ENCODE results near the gene C8G.
A peak's percentile ranks its signal among the peaks of the same experiment; 100 is the strongest.

The C8G gene

DNA sequence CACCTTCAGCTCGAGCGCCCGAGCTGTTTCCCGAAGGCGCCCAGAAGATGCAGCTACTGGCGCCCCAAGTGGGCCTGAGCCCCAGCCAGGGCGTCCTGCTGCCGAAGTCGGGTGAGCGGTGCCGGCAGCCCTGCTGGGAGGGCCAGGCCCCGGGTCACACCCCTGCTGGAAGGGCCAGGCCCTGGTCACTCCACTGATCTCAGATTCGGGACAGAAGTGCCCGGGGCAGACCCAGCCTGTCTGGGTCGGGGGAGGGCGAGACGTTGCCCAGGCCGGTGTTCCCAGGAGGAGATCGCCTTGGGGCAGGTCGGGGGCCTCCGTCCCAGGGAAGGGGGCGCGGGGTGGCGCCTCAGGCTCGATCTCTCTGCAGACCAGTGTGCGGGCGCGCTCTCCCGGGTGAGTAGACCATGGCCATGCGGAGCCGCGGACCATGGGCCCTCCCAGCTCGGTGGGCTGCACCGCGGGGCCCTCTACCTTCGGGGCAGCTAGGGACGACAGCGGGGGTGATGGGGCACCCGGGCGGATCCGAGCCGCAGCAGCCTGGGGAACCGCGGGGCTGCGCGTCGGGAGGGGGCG is 40.1 kb downstream of the C8G start:
- peak in 1 of 3 donors; percentile 27 for DNase-seq

DNA sequence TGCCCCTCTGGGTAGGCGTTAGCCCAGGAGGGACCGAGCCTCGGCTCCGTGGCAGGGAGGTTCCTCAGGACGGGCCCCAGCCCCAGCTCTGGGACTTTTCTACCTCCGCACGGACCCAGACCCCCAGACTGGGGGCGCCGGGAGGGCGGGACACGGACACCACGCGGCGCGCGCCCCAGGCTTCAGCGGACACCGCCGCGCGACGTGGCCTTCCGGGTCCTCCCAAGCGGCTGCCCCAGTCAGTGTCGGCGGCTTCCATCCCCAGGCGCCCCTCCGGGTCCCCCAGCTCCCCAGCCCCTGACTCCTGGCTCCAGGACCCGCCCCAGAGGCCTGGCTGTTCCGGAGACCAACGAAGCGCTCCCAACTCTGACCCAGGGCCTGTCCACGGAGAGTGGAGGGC is 40.8 kb downstream of the C8G start:
- no peak for DNase-seq

- DNase-seq = no peak
Observed at GRCh38 chr9:136988872-136989271, 43.8 kb downstream of the C8G start.

GRCh38 chr9:136990242-136990911 is 45.3 kb downstream of the C8G start:
- no peak for DNase-seq

GRCh38 chr9:136991993-136992818 is 47.2 kb downstream of the C8G start, which contains the start of gene PAXX:
Gene PAXX, plus strand, starts transcription at chr9:136992422. Its CDS starts 22 bp downstream, at chr9:136992444.
- peak; percentile 93 to 97 (median 96) for DNase-seq

DNA sequence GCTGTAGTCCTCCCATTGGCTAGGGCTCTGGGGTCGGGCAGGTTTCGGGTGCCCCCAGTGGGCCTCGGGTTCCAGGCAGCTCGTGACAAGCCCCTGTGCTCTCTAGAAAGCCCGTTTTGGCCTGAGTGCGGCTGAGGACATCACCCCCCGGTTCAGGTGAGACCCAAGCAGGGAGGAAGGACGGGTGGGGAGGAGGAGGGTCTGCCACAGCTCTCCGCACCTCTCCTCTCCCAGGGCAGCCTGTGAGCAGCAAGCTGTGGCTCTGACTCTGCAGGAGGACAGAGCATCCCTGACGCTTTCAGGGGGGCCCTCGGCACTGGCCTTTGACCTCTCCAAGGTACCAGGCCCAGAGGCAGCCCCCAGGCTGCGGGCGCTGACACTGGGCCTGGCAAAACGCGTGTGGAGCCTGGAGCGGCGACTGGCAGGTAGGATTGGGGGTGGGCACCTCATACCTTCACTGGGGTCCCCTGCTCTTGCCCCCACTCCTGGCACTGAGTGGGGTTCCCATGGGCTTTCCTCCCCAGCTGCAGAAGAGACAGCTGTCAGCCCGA is 47.9 kb downstream of the C8G start:
- no peak for DNase-seq

DNA sequence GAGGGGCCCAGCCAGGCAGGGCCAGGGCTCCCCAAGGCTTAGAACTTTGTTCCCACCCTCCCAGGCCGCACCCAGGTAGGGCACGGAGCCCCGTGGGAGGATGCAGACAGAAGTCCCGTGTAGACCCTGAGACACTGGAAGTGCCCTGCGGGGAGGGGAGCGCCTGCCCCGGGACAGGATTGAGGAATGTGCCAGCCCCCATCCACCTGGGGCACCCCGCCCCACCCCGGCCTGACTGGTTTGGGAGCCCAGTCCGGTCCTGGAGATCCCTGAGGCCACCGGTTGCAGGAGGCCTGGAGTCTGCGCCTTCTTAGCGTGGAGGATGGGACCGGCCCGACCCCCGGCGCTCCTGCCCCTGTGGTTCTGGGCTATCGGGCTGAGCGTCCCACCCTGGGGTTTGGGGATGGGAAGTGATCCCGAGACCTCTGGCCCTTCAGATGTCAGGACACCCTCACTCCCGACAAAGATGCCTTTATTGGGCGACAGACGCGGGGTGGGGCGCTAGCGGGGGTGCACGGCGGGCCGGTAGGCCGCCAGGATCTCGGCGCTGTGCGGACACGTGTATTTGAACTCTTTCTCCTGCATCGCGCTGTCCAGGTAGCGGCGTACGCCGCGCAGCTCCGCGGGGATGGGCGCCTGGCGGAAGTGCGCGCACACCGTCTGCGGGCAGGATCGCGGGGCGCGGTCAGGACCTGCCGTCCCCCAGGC is 49.3 kb downstream of the C8G start:
- no peak for DNase-seq

DNA sequence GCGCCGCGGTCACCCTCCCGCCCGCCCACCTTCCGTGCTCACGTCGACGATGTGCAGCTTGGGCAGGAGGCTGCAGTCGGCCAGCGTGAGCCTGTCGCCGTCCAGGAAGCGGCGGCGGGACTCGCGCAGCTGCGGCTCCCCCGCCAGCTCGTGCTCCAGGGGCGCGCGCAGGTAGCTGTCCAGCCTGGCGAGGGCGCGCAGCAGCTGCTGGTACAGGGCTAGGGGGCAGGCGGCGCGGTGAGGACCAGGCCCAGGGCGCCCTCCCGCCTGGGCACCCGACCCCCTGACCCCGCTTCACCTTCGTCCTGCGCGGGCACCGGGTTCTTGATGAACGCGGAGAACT is 49.8 kb downstream of the C8G start:
- DNase-seq = no peak

- DNase-seq = no peak
Observed at GRCh38 chr9:136995362-136995761, 50.3 kb downstream of the C8G start.

GRCh38 chr9:136995772-136996311 is 50.8 kb downstream of the C8G start:
- no peak for DNase-seq

All from suppressor macrophage treated with lipopolysaccharide for 1 hour (primary cell).